Stimulated activated CD8-positive, alpha-beta memory T cell treated with anti-CD3 and anti-CD28 coated beads, Interleukin-2, amount 100 ng/mL, for 48 hours (primary cell): ENCODE data around the gene RFX4.

ENCODE experiments used
- DNase-seq, 2 donors: peaks; one replicate each; pipeline ENCODE4 v3.0.0-alpha.2; 2020; ENCODE audit warnings: low read depth in 2 of 2

The RFX4 gene

GRCh38 chr12:106764220-106764619 lies 181.4 kb downstream of the RFX4 start:
- DNase-seq, result no peak

GRCh38 chr12:106764738-106765137 lies 181.9 kb downstream of the RFX4 start:
- no peak for DNase-seq

GRCh38 chr12:106766393-106766826 lies 183.6 kb downstream of the RFX4 start:
- no peak for DNase-seq

GRCh38 chr12:106767206-106767605 lies 184.4 kb downstream of the RFX4 start:
- DNase-seq, result no peak

- no peak for DNase-seq
Measured at GRCh38 chr12:106767954-106768822, 185.4 kb downstream of the RFX4 start.

- DNase-seq, result no peak
Measured at GRCh38 chr12:106769078-106769477, 186.3 kb downstream of the RFX4 start.

GRCh38 chr12:106769546-106769945 lies 186.7 kb downstream of the RFX4 start:
- no peak for DNase-seq

GRCh38 chr12:106771425-106771824 lies 188.6 kb downstream of the RFX4 start:
- no peak for DNase-seq

- DNase-seq, result no peak
Measured at GRCh38 chr12:106773286-106774004, 190.6 kb downstream of the RFX4 start.

- peak; percentile 74 to 77 for DNase-seq
Measured at GRCh38 chr12:106774005-106774807, 191.4 kb downstream of the RFX4 start, which contains the start of gene RIC8B. RIC8B (plus strand) TSS chr12:106774682; CDS start chr12:106774746, 64 bp downstream.

GRCh38 chr12:106774808-106775524 lies 192.2 kb downstream of the RFX4 start:
- no peak for DNase-seq

GRCh38 chr12:106776897-106777296 lies 194.1 kb downstream of the RFX4 start:
- DNase-seq, result no peak

- no peak for DNase-seq
Measured at GRCh38 chr12:106780010-106780631, 197.3 kb downstream of the RFX4 start.

GRCh38 chr12:106782619-106783018 lies 199.8 kb downstream of the RFX4 start:
- no peak for DNase-seq

GRCh38 chr12:106783515-106783914 lies 200.7 kb downstream of the RFX4 start:
- no peak for DNase-seq

GRCh38 chr12:106790020-106790419 lies 207.2 kb downstream of the RFX4 start:
- DNase-seq, result no peak

- no peak for DNase-seq
Measured at GRCh38 chr12:106791531-106791930, 208.7 kb downstream of the RFX4 start.

- DNase-seq, result no peak
Measured at GRCh38 chr12:106794369-106794768, 211.6 kb downstream of the RFX4 start.

GRCh38 chr12:106801167-106801708 lies 218.4 kb downstream of the RFX4 start:
- no peak for DNase-seq

- DNase-seq, result no peak
Measured at GRCh38 chr12:106801830-106802533, 219.2 kb downstream of the RFX4 start.
